Panc1 (cell line): Measurements from ENCODE around the gene CAPN15. TPM values are rescaled to one million over a fixed set of nuclear protein-coding genes. Genes with fewer than 3 reads are reported as not detected.

Source experiments
- ATAC-seq: fragments of 200-7000 bp; cut with Tn5 transposase; 2 replicates; pipeline ENCODE4 v1.9.1; 2020; ENCODE audit warnings: mild to moderate bottlenecking, moderate library complexity
- BruUV-seq: library from RNA; stranded (reverse); fragments of 400-500 nt; replicated peaks from 2 replicates; lab custom pipeline; 2021; lab: Mats Ljungman, UMichigan
- CTCF ChIA-PET: fragments of 300-600 bp; sonication (Branson Sonifier 250); formaldehyde crosslinking; loops from one replicate; lab custom pipeline; 2022; ENCODE audit warnings: antibody characterized with exemption; lab: Charles Lee
- POLR2A ChIA-PET: fragments of 300-600 bp; sonication (Branson Sonifier 250); formaldehyde crosslinking; loops from one replicate; lab custom pipeline; 2022; ENCODE audit warnings: antibody characterized with exemption; lab: Charles Lee
- DNase-seq: peaks from one replicate; pipeline ENCODE4 v3.0.0-alpha.2; 2010; ENCODE audit warnings: low read depth, low spot score
- H3K27ac ChIP-seq: 2 replicates; pipeline ENCODE4 v1.5.1; 2011; ENCODE audit warnings: mild to moderate bottlenecking, low read length, inconsistent platforms
- H3K27me3 ChIP-seq: fragments of 200-500 bp; sonication (Bioruptor generic); 2 replicates; pipeline ENCODE4 v1.6.0; 2014; ENCODE audit warnings: low read length, inconsistent platforms; ENCODE audit not compliant: control insufficient read depth, insufficient read depth
- H3K36me3 ChIP-seq: fragments of 200-500 bp; sonication (Bioruptor generic); 2 replicates; pipeline ENCODE4 v1.5.1; 2014; ENCODE audit warnings: inconsistent platforms, mild to moderate bottlenecking, low read length, moderate library complexity; ENCODE audit not compliant: control insufficient read depth, insufficient read depth
- H3K4me1 ChIP-seq: 2 replicates; pipeline ENCODE4 v1.5.1; 2011; ENCODE audit warnings: inconsistent platforms, mild to moderate bottlenecking, low read length, moderate library complexity; ENCODE audit not compliant: control insufficient read depth, insufficient read depth
- H3K4me3 ChIP-seq, 2 experiments: 2 replicates each; pipeline ENCODE4 v1.5.1; 2011 to 2012; ENCODE audit warnings: low read depth in 2 of 2, low read length in 2 of 2, mild to moderate bottlenecking in 2 of 2, inconsistent platforms in 1 of 2, moderate library complexity in 1 of 2
- H3K9me3 ChIP-seq: fragments of 200-500 bp; sonication (Bioruptor generic); 2 replicates; pipeline ENCODE4 v1.5.1; 2014; ENCODE audit warnings: low read depth, mild to moderate bottlenecking, inconsistent platforms, low read length, moderate library complexity; ENCODE audit not compliant: control insufficient read depth, insufficient read depth
- POLR2AphosphoS5 ChIP-seq: IDR thresholded peaks from 2 replicates; pipeline ENCODE4 v1.6.1; 2012; ENCODE audit warnings: mild to moderate bottlenecking, low read depth, low read length, moderate library complexity
- SIN3A ChIP-seq: IDR thresholded peaks from 2 replicates; pipeline ENCODE4 v1.6.1; 2012; ENCODE audit warnings: low read depth, mild to moderate bottlenecking, low read length, moderate library complexity, borderline replicate concordance; ENCODE audit not compliant: insufficient read depth
- TCF7L2 ChIP-seq: IDR thresholded peaks from 2 replicates; pipeline ENCODE4 v1.6.1; 2011; ENCODE audit warnings: mild to moderate bottlenecking, low read depth, low read length, inconsistent platforms
- in situ Hi-C: cut with HindIII; loops from 2 replicates; pipeline ENCODE4 v1.10.0; 2016; ENCODE audit warnings: low sequenced_read_pairs, low pct_unique_long_range_greater_than_20kb
- intact Hi-C: fragments of 100-400 bp; cut with micrococcal nuclease; formaldehyde crosslinking; loops from one replicate; pipeline ENCODE4 v1.10.0; 2022; ENCODE audit not compliant: unreplicated experiment
- total RNA-seq: library from RNA; stranded (reverse); gene quantifications from one replicate; pipeline ENCODE4 v1.2.1, GENCODE V29; 2021; ENCODE audit not compliant: unreplicated experiment
- TF ChIP-seq, protein P1 (sequence below), 2 experiments: IDR thresholded peaks; 2 replicates each; pipeline ENCODE4 v1.6.1; 2011 to 2012; ENCODE audit warnings: low read depth in 2 of 2, control low read depth in 1 of 2, low read length in 1 of 2, mild to moderate bottlenecking in 1 of 2, moderate library complexity in 1 of 2; ENCODE audit not compliant: insufficient read depth in 1 of 2
- TF ChIP-seq, protein P2 (sequence below): fragments of 450-650 bp; IDR thresholded peaks from 2 replicates; pipeline ENCODE4 v1.5.1; 2017; ENCODE audit warnings: mild to moderate bottlenecking

The CAPN15 gene
- total RNA-seq, 1 experiment from 2014 or later, result 78.5 TPM

DNA sequence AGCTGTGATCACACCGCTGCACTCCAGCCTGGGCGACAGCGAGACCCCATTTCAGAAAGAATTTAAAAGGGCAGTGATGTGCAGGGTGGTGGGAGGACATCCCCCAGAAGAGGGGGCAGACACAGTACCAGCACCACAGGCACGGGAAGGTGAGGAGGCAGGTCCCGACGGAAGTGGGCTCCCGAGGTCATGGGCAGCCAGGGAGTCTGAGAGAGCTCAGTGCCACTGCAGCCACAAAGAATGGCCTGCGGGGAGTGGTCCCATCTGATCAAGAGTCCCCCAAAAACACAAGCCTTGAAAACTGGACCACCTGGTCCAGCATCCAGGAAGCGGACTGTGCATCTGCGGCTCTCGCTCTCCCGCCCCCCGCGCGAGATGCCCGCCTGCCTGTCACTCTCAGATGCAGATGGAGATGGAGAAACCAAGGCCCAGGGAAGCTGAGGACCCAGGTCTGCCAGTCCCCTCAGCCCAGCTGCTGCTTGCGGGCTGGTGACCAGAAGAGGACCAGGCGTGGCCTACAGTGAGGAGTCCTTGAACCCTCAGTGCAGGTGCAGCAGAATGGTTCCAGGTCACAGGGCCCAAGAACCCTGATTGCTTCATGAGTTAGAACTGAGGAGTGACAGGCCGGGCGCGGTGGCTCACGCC is 4.3 kb upstream of the CAPN15 start:
- CTCF ChIA-PET, result no interaction called here
- intact Hi-C loops, result no loop called here

DNA sequence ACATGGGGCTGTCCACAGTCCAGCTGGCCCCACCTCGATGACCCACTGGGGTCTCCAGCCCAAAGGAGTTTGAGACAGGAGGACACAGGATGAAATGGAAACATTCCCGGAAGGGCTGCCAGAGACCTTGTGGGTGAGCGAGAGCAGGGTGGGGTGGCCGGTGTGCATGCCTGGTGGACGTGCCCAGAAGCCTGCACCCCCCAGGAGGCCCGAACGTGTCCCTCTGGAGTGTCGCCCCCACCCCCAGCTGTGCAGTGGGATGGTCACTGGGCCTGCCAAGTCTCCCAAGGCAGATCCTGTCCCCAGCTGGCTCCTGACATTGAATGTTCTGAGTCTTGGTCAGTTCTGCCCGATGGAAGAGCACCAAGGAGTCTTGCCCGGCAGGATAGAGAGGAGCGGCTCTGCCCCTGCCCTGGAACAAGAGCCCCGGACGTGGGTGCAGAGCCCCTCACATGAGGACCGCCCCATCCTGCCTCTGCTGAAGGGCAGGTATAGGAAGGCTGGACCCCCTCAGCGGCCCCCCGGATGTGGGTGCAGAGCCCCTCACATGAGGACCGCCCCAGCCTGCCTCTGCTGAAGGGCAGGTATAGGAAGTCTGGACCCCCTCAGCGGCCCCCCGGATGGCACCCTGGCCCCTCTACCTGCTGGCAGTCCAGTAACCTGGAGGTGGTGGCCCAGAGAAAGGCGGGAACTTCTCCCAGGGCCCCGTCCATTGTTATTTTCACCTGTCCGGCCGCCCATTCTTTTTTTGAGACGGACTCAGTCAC is 3.1 kb upstream of the CAPN15 start:
- Histone ChIP-seq H3K9me3 (no peaks in the 10 kb centered on the region), H3K36me3 (no peaks in the 10 kb centered on the region), H3K27me3 (no peaks in the 10 kb centered on the region), H3K4me3 (no peak overlapping the region), H3K4me1 (peaks cover 34% of the 10 kb centered on the region), H3K27ac (peak overlapping the region; percentile 14)
- TF ChIP-seq, protein P1, sequence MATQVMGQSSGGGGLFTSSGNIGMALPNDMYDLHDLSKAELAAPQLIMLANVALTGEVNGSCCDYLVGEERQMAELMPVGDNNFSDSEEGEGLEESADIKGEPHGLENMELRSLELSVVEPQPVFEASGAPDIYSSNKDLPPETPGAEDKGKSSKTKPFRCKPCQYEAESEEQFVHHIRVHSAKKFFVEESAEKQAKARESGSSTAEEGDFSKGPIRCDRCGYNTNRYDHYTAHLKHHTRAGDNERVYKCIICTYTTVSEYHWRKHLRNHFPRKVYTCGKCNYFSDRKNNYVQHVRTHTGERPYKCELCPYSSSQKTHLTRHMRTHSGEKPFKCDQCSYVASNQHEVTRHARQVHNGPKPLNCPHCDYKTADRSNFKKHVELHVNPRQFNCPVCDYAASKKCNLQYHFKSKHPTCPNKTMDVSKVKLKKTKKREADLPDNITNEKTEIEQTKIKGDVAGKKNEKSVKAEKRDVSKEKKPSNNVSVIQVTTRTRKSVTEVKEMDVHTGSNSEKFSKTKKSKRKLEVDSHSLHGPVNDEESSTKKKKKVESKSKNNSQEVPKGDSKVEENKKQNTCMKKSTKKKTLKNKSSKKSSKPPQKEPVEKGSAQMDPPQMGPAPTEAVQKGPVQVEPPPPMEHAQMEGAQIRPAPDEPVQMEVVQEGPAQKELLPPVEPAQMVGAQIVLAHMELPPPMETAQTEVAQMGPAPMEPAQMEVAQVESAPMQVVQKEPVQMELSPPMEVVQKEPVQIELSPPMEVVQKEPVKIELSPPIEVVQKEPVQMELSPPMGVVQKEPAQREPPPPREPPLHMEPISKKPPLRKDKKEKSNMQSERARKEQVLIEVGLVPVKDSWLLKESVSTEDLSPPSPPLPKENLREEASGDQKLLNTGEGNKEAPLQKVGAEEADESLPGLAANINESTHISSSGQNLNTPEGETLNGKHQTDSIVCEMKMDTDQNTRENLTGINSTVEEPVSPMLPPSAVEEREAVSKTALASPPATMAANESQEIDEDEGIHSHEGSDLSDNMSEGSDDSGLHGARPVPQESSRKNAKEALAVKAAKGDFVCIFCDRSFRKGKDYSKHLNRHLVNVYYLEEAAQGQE (IDR thresholded peaks at IDR 0.05; ENCODE audit: insufficient read depth in 1 of 2, low read depth in 2 of 2, low read length in 1 of 2), result no peak
- no peak for TF ChIP-seq TCF7L2
- no peak for TF ChIP-seq SIN3A
- TF ChIP-seq POLR2AphosphoS5, result no peak; the same call in none of the 2 replicates
- TF ChIP-seq, protein P2, sequence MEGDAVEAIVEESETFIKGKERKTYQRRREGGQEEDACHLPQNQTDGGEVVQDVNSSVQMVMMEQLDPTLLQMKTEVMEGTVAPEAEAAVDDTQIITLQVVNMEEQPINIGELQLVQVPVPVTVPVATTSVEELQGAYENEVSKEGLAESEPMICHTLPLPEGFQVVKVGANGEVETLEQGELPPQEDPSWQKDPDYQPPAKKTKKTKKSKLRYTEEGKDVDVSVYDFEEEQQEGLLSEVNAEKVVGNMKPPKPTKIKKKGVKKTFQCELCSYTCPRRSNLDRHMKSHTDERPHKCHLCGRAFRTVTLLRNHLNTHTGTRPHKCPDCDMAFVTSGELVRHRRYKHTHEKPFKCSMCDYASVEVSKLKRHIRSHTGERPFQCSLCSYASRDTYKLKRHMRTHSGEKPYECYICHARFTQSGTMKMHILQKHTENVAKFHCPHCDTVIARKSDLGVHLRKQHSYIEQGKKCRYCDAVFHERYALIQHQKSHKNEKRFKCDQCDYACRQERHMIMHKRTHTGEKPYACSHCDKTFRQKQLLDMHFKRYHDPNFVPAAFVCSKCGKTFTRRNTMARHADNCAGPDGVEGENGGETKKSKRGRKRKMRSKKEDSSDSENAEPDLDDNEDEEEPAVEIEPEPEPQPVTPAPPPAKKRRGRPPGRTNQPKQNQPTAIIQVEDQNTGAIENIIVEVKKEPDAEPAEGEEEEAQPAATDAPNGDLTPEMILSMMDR, result no peak
- CTCF ChIA-PET, result interaction anchor here (0.6 kb wide), 1 partner anchor 132 kb away, joined by 4 read pairs; no protein-coding TSS in a partner anchor
- no peak for ATAC-seq
- intact Hi-C loops (no loop called here), in situ Hi-C loops (no loop called here)
- no TSS peak for BruUV-seq
- DNase-seq, result no peak
- POLR2A ChIA-PET, result no interaction called here

More for the DNA sequence above, 4.3 kb upstream of the CAPN15 start:
- ATAC-seq (no peak), DNase-seq (no peak)
- TF ChIP-seq SIN3A (no peak), TCF7L2 (no peak), POLR2AphosphoS5 (no peak)
- TF ChIP-seq, protein P1 (IDR thresholded peaks at IDR 0.05; ENCODE audit: insufficient read depth in 1 of 2, low read depth in 2 of 2, low read length in 1 of 2), result no peak
- TF ChIP-seq, protein P2, result no peak
- no peaks in the 10 kb centered on the region for H3K9me3 ChIP-seq
- BruUV-seq, result no TSS peak
- no peak overlapping the region for H3K4me3 ChIP-seq
- no peak overlapping the region for H3K27ac ChIP-seq
- no peaks in the 10 kb centered on the region for H3K27me3 ChIP-seq
- in situ Hi-C loops, result no loop called here
- peaks cover 30% of the 10 kb centered on the region for H3K4me1 ChIP-seq
- POLR2A ChIA-PET, result no interaction called here
- H3K36me3 ChIP-seq, result no peaks in the 10 kb centered on the region
